Ascending aorta (tissue), 2 donors: ENCODE measurements around the gene DKK3. TPM values are rescaled to one million over a fixed set of nuclear protein-coding genes. Genes with fewer than 3 reads are reported as not detected.

Experiments
- DNase-seq, 2 donors: peaks; one replicate each; pipeline ENCODE4 v3.0.0-alpha.2; 2019; ENCODE audit warnings: low spot score in 2 of 2
- H3K27ac ChIP-seq, 2 donors: fragments of 200-600 bp; sonication (generic); one replicate each; pipeline ENCODE4 v1.5.1; 2016 to 2017; ENCODE audit warnings: mild to moderate bottlenecking in 1 of 2
- H3K27me3 ChIP-seq: fragments of 200-600 bp; sonication (generic); one replicate; pipeline ENCODE4 v1.5.1; 2017
- H3K36me3 ChIP-seq, 2 donors: fragments of 200-600 bp; sonication (generic); one replicate each; pipeline ENCODE4 v1.5.1; 2016
- H3K4me1 ChIP-seq, 2 donors: fragments of 200-600 bp; sonication (generic); one replicate each; pipeline ENCODE4 v1.5.1; 2016 to 2017; ENCODE audit warnings: mild to moderate bottlenecking in 1 of 2
- H3K4me3 ChIP-seq, 2 donors: fragments of 200-600 bp; sonication (generic); one replicate each; pipeline ENCODE4 v1.5.1; 2016 to 2017; ENCODE audit warnings: mild to moderate bottlenecking in 1 of 2
- H3K9me3 ChIP-seq, 2 donors: fragments of 200-600 bp; sonication (generic); one replicate each; pipeline ENCODE4 v1.5.1; 2016
- intact Hi-C: fragments of 100-400 bp; cut with DNase I; formaldehyde crosslinking; loops from one replicate; pipeline ENCODE4 v1.15.1; 2023
- total RNA-seq: library from RNA; depleted of rRNA; stranded (reverse); fragments of >200 nt; gene quantifications from one replicate; pipeline ENCODE4 v1.1.0, GENCODE V29; 2016
- TF ChIP-seq, protein P1 (sequence below), 3 experiments: fragments of 200-600 bp in 2 of 3; fragments of 450-650 bp in 1 of 3; sonication (generic) in 2 of 3; IDR thresholded peaks; one replicate each; pipeline ENCODE4 v1.5.1; 2016 to 2019; ENCODE audit warnings: antibody characterized with exemption in 3 of 3, mild to moderate bottlenecking in 1 of 3, moderate library complexity in 1 of 3

Gene DKK3
- total RNA-seq, 1 donor from 2014 or later, result 433 TPM

GRCh38 chr11:11959601-11960000, 48.8 kb downstream of the DKK3 start:
- Histone ChIP-seq H3K4me3 (no peak overlapping the region), H3K4me1 (peaks cover 0 to 3% of the 10 kb centered on the region in 2 donors), H3K27ac (no peak overlapping the region), H3K27me3 (no peaks in the 10 kb centered on the region), H3K36me3 (peaks cover 38 to 58% of the 10 kb centered on the region in 2 donors), H3K9me3 (no peaks in the 10 kb centered on the region)
- DNase-seq, result no peak
- TF ChIP-seq, protein P1, sequence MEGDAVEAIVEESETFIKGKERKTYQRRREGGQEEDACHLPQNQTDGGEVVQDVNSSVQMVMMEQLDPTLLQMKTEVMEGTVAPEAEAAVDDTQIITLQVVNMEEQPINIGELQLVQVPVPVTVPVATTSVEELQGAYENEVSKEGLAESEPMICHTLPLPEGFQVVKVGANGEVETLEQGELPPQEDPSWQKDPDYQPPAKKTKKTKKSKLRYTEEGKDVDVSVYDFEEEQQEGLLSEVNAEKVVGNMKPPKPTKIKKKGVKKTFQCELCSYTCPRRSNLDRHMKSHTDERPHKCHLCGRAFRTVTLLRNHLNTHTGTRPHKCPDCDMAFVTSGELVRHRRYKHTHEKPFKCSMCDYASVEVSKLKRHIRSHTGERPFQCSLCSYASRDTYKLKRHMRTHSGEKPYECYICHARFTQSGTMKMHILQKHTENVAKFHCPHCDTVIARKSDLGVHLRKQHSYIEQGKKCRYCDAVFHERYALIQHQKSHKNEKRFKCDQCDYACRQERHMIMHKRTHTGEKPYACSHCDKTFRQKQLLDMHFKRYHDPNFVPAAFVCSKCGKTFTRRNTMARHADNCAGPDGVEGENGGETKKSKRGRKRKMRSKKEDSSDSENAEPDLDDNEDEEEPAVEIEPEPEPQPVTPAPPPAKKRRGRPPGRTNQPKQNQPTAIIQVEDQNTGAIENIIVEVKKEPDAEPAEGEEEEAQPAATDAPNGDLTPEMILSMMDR (IDR thresholded peaks at IDR 0.05), result no peak
- intact Hi-C loops, result no loop called here

DNA sequence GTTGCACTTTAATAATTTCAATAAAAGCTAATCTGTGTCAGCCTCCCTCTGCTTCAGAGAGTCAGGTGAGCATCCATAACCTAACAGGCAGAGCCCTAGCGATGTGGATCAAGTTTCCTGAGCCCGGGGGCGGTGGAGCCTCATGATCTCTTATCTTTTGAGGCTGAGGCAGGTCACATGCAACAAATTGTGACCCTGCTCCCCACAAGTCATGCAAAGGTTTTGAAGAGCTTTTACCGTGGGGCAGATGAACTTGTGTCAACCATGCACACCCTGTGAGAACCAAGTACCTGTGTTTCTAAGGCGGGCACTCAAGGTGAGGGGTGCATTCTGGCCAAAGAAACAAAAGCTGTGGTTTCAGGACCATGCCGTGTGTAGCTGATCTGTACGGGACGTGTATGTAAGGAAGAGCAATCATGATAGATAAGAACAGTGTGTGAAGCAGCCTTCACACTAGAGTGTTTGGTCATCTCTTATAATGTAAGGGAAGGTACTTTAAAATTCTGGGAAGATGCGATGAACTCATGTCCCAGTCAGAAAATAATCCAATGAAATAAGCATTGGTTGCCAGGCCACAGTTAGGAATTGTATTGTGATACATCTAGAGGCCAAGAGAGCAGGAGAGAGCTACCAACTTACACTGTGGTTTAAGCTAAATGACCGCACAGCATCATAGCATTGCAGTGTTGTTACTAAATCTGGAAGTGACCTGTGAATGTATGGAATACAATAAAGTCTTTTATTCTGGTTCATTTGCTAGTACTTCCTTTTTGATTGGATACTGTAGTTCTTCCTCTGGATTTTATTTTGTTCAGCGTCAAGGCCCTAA, 49.8 kb downstream of the DKK3 start:
- TF ChIP-seq, protein P1 (IDR thresholded peaks at IDR 0.05), result no peak
- H3K4me3 ChIP-seq, result no peak overlapping the region
- H3K9me3 ChIP-seq, result no peaks in the 10 kb centered on the region
- H3K27me3 ChIP-seq, result no peaks in the 10 kb centered on the region
- no peak for DNase-seq
- no peaks in the 10 kb centered on the region for H3K4me1 ChIP-seq
- peaks cover 42 to 58% of the 10 kb centered on the region in 2 donors for H3K36me3 ChIP-seq
- H3K27ac ChIP-seq, result no peak overlapping the region
- intact Hi-C loops, result no loop called here

- Histone ChIP-seq H3K4me3 (no peak overlapping the region), H3K4me1 (no peaks in the 10 kb centered on the region), H3K36me3 (peaks cover 57 to 64% of the 10 kb centered on the region in 2 donors), H3K27ac (no peak overlapping the region), H3K9me3 (no peaks in the 10 kb centered on the region), H3K27me3 (no peaks in the 10 kb centered on the region)
- intact Hi-C loops, result no loop called here
- TF ChIP-seq, protein P1 (IDR thresholded peaks at IDR 0.05), result no peak
- DNase-seq, result no peak
Measured at GRCh38 chr11:11956006-11956405, 52.4 kb downstream of the DKK3 start.

DNA sequence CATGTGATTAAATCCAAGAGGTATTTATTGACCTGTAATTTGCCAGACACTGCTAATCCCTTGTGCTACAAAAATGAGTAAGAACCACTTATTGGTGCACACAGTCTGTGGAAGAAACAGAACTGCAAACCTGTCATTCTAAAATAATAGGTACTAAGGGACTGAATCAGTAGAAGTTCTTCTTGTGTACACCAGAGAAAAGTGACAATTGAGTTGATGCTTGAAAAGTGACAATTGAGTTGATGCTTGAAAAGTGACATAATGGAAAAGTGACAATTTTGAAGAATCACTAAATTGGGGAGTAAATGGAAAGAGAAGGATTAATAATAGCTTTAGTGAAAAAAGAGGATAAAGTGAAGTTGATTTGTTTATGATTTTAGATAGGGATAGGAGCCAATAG, 56.4 kb downstream of the DKK3 start:
- intact Hi-C loops, result no loop called here
- peaks cover 61 to 62% of the 10 kb centered on the region in 2 donors for H3K36me3 ChIP-seq
- H3K9me3 ChIP-seq, result no peaks in the 10 kb centered on the region
- H3K27ac ChIP-seq, result peak overlapping the region in 1 of 2 donors; percentile 8
- H3K4me1 ChIP-seq, result no peaks in the 10 kb centered on the region
- no peaks in the 10 kb centered on the region for H3K27me3 ChIP-seq
- no peak overlapping the region for H3K4me3 ChIP-seq
- DNase-seq, result no peak
- TF ChIP-seq, protein P1 (IDR thresholded peaks at IDR 0.05), result no peak

DNA sequence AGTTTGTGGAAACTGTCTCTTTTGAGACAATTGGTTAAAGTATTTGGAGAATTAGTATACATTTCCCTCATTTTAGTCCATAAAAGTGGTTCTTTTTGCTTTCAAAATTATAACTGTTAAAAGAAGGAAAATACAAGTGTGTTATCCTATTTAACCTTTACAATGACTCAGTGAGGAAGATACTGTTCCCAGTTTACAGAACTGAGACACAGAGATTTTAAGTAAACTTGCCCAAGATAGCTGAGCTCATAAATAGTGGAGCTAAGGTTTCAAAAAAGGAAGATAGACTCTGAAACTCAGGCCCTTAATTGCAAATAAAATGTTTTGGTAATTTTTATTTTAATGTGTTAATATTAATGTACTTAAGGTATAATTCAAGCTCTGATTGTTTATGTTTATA, 58.9 kb downstream of the DKK3 start:
- TF ChIP-seq, protein P1 (IDR thresholded peaks at IDR 0.05), result no peak
- Histone ChIP-seq H3K27ac (no peak overlapping the region), H3K4me3 (no peak overlapping the region), H3K9me3 (no peaks in the 10 kb centered on the region), H3K4me1 (no peaks in the 10 kb centered on the region), H3K27me3 (no peaks in the 10 kb centered on the region), H3K36me3 (peaks cover 37% of the 10 kb centered on the region in 2 donors)
- intact Hi-C loops, result no loop called here
- no peak for DNase-seq
